Endometrium (tissue), 2 donors: ENCODE measurements around the gene MAPK13.
"Not testable (repeated sequence)": the region's sequence is repeated elsewhere in the genome, so short reads cannot be mapped to it uniquely, and the experiment has no call there.

Experiments used
- FAIRE-seq: peaks from 2 replicates; lab custom pipeline; 2012; peaks lifted over from hg19 to GRCh38; lab: Jason Lieb, UNC
- donor health status: control.
- donor health status: control.

MAPK13 gene

DNA sequence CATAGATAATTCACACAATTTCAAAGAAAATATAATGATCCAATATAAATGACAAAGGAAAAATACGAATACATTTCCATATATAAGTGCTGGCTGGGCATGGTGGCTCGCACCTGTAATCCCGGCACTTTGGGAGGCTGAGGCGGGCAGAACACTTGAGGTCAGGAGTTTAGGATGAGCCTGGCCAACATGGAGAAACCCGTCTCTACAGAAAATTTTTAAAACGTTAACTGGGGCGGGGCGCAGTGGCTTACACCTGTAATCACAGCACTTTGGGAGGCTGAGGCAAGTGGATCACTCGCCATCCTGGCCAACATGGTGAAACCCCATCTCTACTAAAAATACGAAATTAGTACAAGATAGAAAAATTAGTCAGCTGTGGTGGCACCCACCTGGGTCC lies 14.9 kb upstream of the MAPK13 start:
- FAIRE-seq = no peak

DNA sequence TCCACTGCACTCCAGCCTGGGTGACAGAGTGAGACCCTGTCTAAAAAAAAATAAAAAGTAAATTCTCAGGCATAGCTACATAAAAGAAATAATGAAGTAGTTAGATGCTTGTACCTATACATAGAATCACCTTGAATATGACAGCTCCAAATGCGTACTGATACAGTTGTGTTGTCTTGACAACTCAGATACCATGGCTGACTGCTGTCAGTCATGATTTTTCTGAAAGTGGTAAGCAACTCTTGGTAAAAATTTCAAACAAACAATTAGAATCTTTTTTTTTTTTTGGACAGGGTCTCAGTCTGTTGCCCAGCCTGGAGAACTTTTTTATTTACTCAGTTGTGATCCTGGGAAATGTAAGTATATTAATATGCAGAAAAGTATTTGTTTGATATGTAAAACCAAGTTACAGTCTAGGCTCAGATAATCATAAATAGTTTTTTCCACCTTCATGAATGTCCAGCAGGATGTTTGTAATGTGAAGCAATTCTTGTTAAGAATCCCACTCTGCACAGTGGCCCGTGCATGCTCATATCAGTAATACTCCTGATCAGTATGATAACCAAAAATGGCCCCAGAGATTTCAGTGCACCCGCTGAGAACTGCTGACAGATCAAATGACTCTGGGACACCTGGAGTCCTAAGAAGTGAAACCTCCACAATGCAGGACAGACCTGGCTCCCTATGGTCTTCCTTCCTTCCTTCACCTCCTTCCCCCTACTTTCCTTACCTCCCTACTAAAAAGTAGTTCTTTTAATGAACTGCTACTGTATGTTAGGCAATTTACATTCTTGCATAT lies 14.0 kb upstream of the MAPK13 start:
- FAIRE-seq = no peak

DNA sequence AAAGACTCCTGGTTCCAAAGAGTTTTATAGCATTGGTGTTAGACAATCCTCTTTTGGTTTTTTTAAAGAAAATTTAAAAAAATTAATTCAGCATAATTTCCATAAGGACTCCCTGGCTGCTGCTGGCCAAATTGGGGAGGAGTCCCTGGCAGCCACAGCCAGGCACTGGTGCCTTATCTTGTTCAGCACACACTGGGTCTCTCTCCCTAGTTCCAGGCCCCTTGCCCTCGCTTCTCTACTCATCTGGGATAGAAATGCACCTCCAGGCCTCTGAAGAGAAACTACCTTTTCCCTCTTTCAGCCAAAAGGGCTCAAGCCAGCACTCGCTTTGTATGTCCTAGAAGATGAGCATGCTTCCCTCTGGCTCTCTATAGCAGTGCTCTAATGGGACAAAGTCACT lies 13.4 kb upstream of the MAPK13 start:
- no peak for FAIRE-seq

DNA sequence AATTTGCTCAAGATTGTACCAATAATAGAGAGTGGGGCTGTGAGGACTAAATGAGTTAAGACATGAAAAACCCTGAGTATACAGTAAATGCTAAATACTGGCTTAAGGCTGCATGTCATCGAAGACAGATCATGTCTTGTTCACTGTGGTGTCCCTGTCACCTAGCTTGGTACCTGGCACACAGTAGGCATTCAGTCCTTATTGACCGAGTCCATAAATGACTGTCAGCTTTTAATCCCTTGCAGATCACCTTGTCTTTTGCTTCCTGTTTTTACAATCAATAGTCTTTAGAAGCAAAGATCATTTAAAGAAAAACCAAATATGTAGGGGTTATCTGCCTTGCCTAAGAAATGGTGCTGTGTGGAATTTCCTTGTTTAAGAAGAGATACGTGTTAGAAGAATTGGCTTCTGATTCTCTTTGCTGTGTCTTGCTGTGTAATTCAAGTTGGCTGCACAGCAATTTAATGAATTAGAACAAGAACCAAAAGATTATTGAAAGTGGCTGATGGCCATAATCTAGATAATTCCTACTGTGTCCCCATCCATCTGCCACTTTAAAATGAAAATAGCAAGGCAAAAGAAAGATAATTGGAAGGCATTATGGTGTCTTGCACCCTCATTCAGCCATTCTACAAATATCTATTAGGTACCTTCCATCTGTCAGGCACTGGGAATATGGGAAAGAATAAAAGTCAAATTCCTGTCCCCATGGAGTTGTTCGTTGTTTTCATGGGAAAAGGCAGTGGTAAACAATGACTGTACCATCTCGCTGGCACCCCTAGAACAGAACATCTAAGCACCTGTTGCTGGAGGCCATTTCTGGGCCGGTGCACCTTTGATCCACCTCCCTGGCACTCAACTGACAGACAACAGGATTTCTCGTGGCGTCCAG lies 12.4 kb upstream of the MAPK13 start:
- FAIRE-seq = no peak

DNA sequence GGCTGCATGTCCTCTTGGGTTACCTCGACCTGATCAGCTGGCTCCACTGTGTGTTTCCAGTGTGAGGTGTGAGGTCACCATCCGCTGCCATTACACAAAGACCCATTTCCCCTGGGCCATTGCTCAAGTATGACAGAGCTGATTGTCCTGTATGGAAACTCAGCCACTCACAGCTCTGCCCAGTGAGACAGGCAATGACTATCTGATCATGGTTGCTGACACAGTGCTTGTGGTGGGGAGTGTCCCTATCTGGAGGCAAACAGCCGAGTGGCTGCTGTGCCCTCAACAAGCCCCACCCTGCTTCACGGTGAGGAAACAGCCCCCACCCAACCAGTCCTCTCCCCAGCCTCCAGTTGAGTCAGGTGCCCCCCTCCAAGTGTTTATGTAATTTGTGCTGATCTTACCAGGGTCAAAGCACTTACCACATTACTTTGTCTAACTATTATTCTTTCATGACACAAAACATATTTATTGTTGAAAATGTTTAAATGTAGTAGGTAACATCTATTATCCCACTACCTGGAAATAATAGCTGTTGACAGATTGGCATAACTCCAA lies 11.7 kb upstream of the MAPK13 start:
- no peak for FAIRE-seq

DNA sequence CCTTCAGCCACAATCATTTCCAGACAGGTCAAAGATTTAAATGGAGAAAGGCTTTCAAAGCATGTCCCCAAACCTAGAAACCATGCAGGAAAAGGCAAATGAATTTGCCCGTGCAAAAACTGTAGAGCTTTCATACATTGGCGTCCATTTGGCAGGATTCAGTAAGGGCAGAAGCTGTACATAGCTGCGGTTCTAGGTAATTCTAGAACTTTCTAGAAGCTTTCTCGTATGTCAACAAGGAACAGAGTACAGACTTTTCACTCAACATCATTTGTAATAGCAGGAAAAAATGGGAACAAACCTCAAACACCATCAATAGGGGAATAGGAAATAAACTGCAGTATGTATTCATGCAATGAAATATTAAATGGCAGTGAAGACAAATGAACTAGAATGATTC lies 11.1 kb upstream of the MAPK13 start:
- no peak for FAIRE-seq

DNA sequence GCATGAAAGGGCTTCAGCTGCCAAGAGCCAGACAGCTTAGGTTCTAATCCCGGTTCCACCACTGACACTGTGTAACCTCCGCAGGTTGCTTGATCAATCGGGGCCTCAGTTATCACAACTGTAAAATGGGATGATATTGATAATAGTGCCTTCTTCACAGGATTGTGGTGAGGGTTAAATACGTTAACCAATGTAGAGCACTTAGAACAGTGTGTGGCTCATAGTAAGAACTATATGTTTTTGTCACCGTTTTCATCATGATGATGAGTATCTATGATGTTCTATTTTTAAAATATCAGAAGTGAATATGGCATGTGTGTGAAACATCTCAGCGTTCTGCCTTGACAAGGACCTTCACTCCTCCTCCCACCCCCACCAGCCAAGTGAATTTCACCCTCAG lies 10.3 kb upstream of the MAPK13 start:
- no peak for FAIRE-seq

DNA sequence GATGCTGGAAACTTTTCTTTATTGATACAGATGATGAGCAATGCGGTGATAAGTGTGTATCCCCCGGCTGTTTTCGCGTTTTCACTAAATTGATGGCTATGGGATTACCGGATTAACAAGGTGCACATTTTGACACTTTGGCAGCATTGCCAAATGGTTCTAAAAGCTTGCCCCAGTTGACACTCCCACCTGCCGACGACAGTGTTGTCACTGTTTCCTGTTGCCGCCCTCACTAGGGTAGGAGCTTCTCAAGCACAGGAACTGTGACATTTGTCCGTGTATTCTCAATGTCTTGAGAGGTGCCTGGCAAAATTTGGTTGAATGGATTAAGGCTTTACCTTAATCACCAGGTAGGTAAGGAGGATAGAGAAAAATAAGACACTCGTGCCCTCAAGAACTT lies 9.8 kb upstream of the MAPK13 start:
- no peak for FAIRE-seq

DNA sequence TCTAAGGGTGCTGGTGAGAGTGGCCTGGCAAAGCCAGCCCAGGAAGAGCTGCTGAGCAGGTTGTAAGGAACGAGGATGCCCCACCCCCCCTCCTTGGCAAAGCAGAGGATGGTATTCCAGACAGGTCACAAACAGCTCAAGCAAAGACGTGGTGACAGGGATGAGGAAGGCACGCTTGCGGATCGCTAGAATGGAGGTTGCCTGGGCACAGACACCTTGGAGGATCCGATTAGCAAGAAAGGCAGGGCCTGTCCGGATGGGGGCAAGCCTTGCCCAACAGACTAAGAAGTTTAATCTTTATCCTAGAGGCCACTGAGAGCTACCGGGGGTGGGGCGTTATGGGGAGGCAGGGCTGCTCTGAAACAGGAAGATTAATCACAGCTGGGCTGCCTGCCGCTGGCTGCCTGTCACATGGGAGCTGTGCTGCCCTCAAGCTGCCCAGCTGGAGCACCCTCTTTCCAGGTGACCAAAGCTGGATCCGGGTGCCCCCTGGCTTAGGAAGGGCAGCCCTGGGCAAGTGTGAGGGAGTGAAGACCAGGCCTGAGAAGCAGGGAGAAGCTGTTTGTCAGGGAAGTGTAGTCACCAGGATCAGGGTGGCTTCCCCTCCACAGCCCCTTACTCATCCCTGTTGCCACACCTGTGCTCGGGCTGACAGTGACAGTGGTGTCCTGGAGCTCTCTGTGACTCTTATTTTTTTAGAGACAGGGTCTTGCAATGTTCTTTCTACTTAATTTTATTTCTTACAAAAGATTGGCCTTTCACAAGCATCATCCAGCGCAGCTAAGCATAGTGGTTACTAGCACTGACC lies 9.1 kb upstream of the MAPK13 start:
- no peak for FAIRE-seq

DNA sequence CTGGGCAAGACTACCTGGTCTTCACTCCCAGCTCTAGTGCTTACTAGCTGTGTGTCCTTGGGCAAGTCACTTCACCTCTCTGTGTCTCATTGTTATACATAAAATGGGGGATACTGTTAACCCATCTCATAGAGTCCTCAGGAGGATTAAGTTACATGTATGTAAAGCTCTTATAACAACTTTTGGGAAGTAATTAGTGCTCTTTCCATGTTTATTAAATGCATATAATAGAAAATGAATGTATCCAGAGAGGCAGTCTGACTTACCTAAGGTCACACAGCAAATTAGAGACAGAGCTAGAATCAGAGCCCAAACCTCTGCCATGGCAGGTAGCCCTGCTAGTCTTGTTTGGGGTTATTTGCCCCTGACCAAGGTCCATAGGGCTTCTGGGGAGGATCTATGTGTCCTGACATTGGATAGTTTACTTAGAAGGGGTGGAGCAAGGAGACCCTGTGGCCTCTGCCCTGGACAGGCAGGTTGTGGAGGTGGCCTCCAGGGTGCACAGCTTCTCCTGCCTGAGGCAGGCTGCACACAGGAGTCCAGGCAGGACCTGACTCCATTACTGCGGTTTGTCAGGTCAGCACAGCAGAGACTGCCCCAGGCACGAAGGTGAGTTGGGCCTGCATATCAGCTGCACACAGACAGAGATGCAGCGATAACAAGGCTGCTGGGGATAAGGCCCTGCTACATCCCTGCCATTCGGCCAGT lies 8.4 kb upstream of the MAPK13 start:
- FAIRE-seq = no peak

DNA sequence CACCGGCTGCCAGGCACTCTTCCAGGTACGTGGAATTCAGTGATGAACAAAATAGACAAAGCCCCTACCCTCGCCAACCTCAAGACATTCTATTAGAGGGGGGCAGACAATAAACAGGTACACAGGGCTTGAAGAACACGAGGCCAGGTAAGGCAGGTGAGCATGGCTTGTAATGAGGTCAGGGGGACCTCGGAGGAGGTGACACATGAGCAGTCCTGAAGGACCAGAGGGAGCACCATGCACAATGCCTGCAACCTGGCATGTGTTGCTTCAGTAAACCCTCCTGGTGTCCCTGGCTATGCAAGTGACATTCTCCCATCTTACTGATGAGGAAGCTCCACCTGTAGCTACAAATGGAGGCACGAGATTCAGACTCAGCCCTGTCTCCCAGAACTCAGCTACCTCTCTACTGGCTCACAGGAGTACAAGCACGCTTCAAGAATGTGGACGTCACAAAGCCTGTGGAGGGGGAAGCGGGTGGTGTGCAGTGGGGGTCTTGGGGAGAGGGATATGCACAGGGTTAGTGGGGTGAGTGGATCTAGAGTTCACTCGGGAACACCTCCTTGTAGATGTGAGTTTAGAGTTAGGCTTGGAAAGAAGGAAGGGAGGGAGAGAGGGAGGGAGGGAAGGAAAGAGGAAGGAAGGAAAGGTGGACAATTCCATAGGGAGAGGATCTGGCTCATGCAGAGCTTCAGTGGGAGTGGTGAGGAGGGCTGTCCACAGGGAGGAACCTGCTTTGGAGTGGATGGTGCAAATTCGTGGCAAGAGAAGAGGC lies 7.6 kb upstream of the MAPK13 start:
- no peak for FAIRE-seq

DNA sequence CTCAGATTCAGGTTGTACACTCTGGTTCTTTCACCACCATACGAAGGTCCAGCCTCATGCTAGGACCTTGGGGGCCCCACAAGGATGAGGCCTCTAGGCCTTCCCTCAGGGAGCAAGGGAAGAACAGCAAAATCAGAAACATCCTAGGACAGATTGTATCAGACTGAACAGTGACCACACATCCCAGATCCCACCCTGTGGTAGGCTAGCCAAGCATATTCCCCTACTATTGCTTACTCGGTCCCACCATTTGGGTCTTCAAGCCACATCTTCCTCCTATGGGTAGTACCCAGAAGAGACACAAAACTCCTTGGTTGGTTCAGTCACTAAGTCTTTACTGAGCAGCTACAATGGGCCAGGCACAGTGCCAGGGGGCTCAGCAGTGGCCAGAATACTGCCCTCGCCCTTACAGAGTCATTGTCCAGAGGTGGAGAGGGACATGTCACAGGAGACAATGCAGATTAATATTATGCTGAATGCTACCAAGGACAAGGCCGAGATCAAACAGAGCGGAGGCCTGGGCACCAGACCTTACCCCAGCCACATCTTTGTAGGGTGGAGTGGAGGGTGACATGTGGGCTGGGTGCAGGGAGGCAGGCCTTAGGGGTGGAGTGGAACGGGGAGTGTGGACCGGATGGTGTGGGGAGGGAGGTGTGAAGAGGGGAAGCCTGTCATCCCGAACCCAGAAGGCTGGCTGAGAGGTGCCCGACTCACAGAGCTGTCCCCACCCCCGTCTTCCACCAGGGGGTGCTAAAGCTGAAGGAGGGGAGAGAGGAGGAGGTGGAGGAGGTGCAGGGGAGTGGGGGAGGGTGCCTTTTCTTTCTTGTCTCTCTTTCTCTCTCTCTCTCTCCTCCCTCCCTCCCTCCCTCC lies 6.8 kb upstream of the MAPK13 start:
- no peak for FAIRE-seq

DNA sequence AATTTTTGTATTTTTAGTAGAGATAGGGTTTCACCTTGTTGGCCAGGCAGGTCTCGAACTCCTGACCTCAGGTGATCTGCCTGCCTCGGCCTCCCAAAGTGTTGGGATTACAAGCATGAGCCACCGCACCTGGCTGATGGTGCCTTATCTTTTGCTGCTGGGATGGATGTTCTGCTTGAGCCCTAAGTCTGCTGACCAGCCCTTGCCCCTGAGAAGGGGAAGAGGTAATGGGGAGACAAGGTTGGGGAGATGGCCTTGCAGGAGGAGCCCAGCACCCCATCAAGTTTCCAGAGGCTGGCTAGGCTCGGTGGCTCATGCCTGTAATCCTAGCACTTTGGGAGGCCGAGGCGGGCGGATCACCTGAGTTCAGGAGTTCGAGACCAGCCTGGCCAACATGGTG lies 6.0 kb upstream of the MAPK13 start:
- FAIRE-seq = not testable (repeated sequence)

DNA sequence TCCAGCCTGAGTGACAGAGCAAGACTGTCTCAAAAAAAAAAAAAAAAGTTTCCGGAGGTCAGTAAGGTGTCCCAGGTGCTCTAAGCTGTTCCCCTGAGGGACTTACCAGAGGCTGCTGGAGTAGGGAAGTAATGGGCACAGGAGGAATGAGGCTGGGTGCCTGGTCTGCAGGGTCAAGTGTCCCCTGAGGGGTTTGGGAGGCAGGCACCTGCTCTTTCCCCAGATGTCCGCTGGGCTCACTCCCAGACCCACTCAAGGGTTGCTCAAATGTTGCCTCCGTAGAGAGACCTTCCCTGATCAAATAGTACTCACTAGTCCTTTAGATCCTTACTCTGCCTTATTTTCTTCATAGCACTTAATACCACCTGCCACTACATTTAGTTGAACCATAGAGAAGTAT lies 5.4 kb upstream of the MAPK13 start:
- no peak for FAIRE-seq

DNA sequence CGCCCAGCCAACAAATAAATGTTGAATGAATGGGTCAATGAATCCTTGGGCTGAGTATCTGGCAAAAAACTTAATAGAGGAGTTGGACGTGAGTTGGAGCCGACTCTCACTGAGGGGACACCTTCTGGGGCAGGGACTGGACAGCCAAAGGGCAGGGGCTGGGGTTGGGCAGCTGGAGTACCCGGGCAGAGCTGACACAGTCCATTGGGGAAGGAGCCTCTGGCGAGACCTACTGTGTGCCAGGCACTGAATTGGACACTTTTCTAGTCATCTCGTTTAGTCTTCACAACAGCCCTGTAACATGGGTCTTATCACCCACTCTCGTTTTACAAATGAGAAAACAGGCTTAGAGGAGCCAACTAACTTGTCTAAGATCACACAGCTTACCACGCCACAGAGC lies 4.7 kb upstream of the MAPK13 start:
- FAIRE-seq = no peak

DNA sequence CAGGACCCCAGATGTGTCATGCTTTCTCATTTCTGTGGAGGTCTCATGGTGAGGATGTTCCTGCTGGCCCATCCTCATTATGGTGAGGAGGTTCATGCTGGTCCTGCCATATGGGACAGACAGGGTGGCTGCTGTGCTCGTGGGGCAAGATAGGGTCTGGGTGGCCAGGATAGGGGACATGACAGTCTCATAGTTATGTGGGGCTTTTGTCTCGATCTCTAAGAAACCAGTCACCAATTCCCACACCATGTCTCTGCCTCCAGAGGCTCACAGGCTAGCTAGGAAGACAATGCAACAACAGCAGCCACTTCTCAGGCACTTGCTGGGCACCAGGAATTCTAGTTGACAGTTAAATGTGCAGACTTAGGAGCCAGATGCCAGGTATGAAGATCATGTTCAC lies 4.2 kb upstream of the MAPK13 start:
- FAIRE-seq = no peak

DNA sequence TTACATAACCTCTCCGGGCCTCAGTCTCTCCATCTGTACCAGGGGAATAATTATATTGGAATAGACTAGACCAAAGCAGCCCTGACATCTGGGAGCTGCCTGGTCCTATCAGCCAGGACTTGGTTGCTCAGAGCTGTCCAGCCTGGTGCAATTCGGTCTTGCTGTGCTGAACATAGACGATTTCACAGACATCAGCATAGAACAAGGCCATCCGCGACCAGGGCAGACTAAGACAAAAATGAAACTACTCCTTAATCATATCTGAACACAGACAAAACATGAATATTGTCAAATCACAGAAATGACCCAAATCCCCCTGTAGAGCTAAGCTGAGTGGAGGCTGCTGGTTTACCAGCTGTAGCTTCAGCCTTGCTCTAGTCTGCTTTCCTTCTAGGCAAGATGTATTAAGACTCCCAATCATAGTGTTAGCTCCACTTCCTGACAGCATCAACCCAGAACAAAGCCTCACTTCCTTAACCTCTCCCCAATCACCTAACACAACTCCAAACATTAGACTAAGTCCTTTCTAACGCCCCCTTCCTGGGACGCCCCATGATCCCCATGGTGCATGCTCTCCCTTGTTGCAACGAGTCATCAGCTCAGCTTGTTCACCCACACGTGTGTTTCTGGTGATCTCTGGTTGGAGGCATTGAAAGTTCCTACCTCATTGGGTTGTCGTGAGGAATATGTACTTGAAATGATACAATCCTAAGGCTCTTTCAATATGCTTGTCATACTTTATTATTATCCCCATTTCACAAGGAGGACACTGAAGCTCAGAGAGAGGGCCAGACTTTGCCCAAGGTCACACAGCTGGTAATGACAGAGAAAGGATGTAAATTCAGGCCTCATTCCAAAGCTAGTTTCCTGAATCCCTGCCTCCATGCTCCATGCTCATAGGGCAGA lies 3.5 kb upstream of the MAPK13 start:
- FAIRE-seq = no peak

DNA sequence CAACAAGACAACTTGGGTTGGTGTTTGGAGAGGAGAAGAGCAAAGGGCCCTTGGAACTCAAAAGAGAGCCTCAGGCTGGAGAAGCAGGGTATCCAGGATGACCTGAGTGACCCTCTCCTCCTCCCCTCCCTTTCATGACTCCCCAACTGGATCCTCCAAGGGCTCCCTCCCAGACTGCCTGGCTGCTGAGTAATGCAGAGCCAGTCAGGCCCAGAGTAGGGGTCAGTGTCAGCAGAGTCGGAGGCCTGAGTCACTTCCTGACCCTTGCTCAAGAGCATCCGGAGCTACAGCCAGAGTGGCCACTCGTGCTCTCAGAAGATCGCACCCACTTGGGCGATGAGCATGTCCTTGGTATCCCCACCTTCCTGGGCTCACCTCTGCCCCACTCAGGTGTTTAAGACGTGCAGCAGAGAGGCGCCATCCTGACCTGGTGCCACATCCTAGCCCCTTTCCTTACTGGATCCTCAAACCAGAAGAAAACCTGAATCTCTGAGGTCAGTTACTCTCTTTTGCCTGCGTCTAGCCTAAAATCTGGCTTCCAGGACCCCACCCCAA lies 2.8 kb upstream of the MAPK13 start:
- FAIRE-seq = no peak

DNA sequence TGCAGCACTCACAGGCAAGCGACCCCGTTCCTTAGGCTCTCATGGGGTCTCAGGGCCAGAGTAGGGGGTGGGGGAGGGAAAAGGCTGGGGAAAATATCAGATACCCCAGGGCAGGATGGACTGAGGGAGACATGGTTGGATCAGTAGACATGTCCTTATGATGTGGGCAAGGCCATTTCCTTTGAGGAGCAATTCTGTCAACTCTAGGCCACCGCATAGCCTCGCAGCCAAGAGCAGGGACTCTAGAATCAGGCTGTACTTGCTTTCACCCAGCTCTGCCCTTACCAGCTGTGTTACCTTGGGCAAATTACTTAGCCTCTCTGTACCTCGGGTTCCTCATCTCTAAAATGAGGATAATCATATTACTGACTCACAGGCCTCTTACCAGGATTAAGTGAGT lies 2.2 kb upstream of the MAPK13 start:
- FAIRE-seq = no peak
